Stimulated activated CD8-positive, alpha-beta memory T cell treated with anti-CD3 and anti-CD28 coated beads, Interleukin-7, amount 100 ng/mL, for 4 hours (primary cell): Measurements from ENCODE around the gene LRRC61.

Source experiments
- DNase-seq, 2 donors: peaks; one replicate each; pipeline ENCODE4 v3.0.0-alpha.2; 2020; ENCODE audit warnings: low read depth in 2 of 2

The LRRC61 gene

DNA sequence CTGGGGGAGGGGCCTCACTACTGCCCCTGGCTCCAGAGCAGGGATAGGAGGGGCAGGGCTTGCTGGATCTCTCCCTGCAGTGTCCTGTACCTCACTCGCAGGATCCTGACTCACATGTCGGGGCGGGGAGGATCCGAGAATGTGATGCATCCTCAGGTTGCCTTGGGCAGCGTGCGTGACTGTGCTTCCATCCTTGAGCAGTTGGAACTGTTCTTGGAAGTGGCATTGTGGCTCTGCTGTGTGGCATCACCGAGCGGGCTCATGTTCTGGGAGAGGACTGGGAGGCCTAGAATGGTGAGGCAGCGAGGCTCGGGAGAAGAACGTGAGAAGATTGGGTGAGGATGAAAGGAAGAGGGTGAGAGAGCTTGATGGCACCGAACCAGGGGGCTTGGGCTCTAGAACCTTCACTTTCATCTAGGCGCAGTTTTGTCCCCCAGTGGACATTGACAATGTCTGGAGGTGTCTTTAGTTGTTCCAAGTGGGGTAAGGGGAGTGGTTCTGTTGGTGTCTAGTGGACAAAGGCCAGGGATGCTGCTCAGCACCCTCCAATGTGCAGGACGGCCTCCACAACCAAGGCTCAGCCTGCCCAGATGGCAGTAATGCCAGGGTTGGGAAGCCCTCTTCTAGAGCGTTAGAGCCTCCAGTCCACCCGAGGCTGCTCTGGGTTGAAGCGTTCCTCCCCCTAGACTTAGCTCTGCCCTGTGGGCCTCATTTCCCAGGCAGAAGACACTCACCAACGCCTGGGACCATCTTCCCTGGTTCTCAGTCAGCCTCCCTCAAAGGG is 9.9 kb downstream of the LRRC61 start:
- DNase-seq, result no peak

GRCh38 chr7:150333659-150334058 is 10.5 kb downstream of the LRRC61 start:
- DNase-seq, result no peak

GRCh38 chr7:150334108-150334507 is 11.0 kb downstream of the LRRC61 start:
- no peak for DNase-seq

DNA sequence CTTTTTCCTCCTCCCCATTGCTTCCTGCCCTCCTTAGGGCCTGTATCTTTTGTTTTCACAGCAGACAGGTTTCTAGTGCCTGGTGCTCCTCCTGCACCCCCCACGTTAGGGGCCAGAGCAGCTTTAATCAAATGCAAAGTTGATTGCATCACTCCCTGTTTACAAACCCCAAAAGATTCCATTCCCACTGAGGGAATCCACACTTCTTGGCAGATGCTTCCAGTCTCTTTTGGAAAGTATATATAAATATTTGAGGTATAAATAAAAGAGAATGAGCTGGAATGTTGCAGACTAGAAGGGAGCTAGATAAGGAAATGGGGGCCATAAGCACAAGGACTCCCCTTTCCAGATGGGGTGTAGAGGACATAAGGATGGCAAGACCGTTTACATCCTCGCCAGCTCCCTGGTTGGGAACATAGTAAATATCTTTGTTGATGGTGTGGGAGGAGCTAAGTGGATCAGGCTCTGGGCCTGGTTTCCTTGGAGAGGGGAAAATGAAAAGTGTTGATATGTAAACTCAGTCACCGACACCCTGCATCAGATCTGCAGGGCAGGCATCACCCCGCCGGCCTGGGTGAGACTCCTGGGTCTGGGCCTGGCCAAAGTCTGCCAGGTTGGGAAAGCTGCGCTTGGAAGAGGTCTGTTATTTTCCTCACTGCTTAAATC is 12.1 kb downstream of the LRRC61 start:
- DNase-seq, result no peak

DNA sequence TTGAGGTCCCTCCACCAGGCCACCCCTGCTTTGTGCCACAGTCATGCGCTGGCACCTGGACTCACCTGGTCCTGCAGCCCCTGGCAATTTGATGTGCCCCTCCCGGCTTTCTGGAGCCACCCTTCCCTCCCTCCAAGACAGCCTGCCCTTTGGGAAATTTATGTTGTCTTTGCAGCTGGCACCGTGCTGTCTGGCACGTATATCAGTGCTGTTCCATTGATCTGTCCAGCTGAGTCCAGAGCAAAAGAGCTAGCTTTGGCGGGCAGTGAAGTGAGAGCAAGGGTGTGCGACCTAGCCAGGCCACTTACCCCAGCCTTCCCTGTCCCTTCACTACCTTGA is 12.6 kb downstream of the LRRC61 start:
- DNase-seq, result no peak

DNA sequence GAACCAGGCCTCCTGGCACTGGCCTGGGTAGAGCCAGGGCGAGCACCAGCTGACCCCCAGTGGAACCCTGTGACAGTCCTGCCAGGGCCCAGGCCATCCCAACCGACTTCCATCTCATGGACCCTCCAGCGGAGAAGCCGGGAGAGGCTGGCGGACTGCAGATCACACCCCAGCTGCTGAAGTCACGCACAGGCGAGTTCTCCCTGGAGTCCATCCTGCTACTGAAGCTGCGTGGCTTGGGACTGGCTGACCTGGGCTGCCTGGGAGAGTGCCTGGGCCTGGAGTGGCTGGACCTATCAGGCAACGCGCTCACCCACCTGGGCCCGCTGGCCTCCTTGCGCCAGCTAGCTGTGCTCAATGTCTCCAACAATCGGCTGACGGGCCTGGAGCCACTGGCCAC is 13.6 kb downstream of the LRRC61 start:
- DNase-seq, result no peak

GRCh38 chr7:150337179-150337578 is 14.0 kb downstream of the LRRC61 start:
- no peak for DNase-seq

DNA sequence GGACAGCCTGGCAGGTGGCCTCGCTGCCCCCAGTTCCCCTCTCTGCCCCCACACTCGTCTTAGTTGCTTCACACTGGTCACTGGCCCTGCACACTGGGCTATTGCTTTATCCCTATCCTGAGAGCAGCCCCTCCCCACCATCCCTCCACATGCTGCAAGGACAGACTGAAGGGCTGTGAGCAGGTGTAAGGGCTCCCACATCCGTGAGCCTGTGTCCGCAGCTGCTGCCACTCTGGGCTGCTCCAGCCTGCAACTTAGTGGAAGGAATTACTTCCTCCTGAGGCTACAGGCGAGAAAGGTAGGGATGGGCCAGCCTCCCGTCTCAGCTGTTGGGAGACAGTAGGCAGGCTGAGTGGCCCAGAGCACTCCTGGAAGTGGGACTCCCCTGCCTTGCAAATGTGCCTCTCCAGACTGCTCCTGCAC is 14.5 kb downstream of the LRRC61 start:
- no peak for DNase-seq

DNA sequence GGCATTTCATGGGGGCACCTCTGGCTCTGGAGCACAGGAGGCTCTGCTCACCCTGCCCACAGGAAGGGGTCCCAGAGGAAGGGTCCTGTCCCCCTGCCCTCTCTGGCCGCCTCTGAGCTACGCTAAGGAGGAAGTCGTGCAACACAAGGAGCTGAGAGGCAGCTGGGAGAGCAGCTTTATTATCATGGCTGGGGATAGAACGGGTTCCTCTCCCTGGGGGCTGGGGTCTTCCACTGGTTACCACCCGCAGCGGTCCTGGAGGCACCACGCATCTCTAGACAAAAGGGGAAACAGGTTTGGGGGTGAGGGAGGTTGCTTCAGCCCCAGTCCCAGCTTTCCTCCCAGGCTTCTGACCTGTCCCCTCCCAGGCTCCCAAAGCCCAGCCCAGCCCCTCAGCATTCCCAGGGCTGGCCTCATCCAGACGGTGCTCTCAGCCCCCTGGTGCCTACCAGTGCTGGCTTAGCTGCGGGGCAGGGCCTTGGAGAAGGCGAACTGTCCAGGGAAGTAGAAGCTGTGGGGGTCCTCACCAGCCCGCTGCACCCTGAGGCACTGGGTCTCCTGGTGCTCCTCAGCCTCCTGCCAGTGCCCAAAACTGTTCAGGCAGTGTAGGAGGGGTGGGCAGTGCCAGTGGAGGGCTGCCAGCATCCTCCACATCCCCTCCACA is 15.1 kb downstream of the LRRC61 start:
- no peak for DNase-seq

DNA sequence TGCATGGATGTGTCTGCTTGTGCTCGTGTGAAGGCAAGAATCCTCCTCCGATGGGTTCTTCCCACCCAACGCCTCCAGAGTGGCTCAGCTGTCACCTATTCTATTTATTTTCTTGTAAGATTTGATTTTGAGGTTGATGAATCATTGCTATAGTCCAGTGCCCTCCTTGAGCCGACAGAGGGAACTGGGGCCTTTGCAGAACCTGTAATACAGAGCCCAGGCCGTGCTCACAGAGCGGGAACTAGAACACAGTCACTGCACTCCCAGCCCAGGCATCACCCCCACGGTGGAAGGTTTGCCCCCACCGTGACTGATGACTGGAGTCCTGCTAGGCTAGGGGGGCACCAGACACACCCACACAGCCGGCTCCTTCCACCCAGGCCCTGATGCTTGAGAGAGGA is 16.3 kb downstream of the LRRC61 start:
- DNase-seq, result no peak

GRCh38 chr7:150340024-150340749 is 17.0 kb downstream of the LRRC61 start:
- no peak for DNase-seq

- DNase-seq, result no peak
These were observed 17.7 kb downstream of the LRRC61 start for GRCh38 chr7:150340875-150341262.

DNA sequence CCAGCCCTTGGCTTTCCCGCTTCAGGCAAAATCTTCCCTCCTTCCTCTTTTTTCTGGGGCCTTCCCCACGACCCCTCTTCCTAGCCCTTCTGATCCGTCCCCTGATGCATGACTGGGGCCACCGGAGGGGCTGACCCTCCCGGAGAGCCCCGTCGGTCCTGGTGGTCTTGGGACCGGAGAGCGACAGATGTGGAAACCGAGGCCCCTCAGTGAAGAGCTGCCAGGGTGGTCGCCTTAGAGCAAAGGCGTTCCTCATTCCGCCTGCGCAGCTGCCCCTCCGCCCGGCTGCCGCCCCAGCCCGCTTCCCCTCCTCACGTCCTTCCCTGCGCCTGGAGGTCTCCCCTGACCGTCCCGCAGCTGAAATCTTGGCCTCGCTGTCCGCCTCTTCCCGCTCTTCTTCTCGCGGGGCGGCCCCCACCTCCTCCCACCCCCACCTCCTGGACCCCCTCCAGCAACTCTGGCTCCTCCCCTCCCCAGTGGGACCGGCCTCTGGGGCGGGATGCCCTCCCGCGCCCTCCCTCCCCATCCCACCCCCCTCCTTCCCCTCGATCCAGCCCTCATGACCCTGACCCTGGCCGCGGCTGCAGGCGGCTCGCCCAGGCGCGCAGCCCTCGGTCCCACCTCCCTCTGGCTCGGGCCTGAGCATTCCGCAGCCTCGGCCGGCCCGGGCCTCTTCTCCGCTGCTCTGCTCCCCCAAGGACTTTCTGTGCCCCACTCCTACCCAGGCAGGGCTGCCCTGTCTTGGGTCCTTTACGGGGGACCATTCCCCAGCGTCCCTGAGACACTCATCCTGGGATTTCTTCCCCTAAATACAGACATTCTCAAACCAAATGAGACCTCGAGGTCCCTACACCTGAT is 18.3 kb downstream of the LRRC61 start, which contains the start of gene RARRES2:
RARRES2 (minus strand) TSS at position 367 of the 858 bp plus-strand sequence. CDS start 1,020 bp downstream, outside the sequence.
- no peak for DNase-seq

DNA sequence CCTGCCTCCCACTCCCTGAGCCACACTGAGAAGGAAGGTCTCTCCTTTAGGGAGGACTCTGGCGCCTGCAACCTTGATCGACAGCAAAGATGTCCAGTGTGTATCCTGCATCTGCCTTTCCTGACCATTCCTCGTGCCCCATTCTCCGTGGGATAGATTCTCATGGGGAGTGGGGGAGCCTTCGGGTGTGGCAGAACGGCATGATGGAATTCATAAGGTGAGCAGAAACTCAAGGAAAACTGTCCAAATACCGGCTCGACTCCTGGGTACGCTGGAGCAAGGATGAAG is 18.9 kb downstream of the LRRC61 start:
- DNase-seq, result no peak

DNA sequence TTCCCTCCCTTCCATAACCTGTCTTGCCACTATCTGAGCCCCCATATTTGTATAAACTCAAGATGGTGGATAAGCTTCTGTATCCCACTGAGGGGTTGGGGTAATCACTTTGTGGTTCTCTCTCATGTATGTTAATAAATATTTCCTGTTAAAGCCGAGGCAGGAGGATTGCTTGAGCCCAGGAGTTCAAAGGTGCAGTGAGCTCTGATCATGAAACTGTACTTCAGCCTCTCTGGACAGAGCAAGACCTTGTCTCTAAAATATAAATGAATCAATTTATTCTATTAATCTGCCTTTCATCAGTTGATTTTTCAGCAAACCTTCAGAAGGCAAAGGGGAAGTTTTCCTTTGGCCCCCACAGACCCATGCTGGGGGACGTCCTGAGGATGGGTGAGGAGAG is 20.1 kb downstream of the LRRC61 start:
- no peak for DNase-seq

DNA sequence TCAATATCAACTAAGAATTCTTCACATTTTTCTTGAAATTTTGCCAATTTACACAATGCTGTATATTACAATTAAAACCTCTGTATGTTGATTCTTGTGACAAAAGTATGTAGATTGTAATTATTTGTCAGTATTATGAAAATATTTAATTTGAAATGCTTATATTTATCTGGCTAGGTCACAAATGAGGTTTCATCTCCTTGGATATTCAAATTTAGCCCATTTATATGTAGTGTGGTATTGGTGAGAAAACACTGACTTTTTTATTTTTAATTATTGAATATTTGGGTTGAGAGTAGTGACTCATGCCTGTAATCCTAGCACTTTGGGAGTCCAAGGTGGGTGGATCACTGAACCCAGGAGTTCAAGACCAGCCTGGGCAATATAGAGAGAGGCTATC is 21.1 kb downstream of the LRRC61 start:
- no peak for DNase-seq

GRCh38 chr7:150345012-150345411 is 21.9 kb downstream of the LRRC61 start:
- no peak for DNase-seq

DNA sequence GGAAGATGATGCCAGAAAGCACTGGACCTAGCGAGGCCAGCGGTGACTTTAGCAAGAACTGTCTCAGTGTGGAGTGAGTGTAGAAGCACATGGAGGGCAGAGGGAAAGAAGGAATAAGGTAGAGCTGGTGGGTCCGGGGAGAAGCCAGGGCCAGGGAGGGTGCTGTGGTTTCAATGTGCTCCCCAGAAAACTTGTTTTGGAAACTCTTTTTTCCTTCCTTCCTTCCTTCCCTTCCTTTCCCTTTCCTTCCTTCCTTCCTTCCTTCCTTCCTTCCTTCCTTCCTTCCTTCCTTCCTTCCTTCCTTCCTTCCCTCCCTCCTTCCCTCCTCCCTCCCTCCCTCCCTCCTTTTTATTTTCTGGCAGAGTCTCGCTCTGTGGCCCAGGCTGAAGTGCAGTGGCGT is 23.8 kb downstream of the LRRC61 start:
- no peak for DNase-seq

- no peak for DNase-seq
These were observed 28.5 kb downstream of the LRRC61 start for GRCh38 chr7:150351587-150352194.

GRCh38 chr7:150355666-150356059 is 32.5 kb downstream of the LRRC61 start:
- DNase-seq, result no peak

- no peak for DNase-seq
These were observed 33.2 kb downstream of the LRRC61 start for GRCh38 chr7:150356265-150356897.
